ENCODE measurements around the gene ZNF608.

The ZNF608 gene

DNA sequence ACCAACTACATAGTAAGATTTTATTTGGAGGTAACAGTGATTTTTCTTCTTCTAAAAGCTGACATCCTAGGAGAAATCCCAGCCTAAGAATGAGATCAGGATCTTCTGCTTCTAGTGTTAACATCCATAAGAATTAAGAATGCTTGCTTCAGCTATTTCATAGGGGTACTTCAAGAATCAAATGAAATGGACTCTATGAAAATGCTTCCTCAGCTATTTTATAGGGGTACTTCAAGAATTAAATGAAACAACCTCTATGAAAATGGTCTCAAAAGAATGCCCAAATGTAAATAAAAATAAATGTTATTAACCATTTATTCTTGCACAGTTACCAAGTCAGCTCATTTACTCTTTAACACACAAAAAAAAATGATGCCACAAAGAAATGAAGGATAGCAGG, 31.5 kb downstream of the ZNF608 start:
- no peak for DNase-seq

DNA sequence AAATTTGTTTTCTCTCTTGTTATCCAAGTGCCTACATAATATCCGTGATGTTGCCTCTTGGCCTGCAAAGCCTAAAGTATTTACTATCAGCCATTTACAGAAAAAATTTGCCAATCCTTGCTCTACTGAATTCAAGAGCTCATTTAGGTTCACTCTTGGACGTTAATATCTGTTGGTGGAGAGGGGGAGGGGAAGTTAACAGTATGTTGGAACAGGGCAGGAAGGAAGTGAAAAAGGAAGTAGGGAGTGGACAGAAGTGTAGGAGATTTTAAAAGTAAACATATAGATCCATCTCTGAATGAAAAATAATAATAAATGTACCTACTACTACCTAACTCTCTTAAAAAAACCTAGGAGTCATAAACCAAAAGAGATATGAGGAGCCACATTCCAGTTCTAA, 32.8 kb downstream of the ZNF608 start:
- no peak for DNase-seq

DNA sequence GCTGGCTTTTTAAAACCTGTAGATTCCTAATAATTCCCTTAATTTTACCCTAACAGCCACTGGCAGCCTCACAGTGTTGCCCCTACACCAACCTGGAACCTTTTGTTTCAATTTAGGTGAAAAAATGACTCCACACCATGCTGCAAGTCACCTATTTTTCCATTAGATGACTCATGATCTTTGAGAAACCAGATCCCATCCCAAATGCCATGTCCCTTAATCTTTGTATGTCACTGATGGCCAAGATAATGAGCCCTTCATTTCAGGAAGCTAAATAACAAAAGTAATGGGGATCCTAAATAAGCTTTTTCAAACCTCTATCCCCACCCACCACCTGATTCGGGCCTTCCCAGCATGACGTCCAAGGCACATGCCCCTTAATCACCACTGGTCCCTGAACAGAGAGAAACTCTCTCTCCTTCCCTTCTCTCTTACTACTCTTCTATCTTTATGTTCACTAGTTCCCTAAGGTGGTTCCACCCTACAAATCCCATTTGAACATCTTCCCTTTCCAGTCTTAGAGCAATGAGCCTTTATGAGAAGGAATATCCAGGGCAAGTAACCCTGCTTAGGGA, 33.6 kb downstream of the ZNF608 start:
- no peak for DNase-seq

DNA sequence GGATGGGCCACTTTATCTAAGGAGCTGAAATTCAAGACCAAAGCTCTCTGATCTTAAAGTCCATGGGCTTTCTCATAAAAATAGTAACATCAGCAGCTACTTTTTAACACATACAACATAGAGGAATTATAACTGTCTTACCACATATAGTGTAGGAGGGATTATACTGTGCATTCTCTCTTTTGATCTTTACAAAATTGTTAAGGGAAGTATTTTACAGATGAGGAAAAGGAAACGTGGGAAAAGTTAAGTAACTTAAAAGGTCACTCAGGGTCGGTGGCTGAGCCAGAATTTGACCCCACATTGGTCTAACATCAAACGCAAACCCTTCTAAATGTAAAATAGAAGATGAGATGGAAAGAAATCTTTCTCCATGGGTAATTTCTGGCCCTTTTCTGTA, 38.4 kb downstream of the ZNF608 start:
- DNase-seq = no peak

DNA sequence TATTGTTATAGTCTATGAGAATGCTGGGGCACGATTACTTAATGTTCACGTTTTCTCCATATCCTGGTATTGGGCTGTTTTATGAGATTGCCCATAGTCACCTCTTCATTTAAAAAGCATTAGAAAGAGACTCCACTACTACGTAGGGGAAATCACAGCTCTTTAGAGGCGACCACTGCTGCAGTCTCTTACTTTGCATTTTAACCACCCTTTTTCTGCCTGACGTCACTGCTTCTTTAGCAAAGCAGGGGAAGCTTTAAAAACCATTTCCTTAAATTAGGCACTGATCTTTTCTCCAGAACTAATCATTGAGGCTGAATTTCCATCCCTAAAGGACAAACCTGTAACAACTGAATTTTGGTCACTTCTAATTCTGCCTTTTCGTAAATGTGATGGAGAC, 38.9 kb downstream of the ZNF608 start:
- DNase-seq = no peak

DNA sequence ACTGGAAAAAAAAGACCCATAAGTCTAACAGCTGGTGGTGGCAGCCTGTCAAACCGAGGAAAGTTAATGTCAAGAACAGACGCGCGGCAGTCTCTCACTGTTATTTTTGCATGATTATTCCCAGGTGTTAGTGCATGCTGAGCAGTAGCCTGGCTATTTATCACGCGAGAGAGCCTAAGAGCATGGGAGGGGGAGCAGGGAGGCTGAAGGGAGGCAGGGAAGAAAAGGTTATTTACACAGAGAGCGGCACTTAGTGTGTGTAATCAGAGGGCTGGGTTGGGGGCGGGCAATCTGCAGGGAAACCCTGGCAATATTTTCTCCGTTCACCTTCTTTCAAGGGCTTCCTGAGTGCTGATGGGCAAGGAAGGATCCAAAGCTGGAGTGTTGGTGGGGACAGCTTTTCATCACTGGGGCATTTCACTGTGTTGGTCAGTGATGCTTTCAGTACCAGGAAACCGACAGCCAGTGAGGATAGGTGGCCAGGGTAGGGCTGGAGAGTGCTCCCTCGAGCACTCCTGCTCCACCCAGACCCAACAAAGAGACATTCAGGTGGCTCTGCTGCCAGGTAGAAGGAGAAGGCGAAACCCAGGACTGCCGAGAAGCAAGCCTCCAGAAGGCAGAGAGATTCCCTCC, 39.6 kb downstream of the ZNF608 start:
- no peak for DNase-seq

DNA sequence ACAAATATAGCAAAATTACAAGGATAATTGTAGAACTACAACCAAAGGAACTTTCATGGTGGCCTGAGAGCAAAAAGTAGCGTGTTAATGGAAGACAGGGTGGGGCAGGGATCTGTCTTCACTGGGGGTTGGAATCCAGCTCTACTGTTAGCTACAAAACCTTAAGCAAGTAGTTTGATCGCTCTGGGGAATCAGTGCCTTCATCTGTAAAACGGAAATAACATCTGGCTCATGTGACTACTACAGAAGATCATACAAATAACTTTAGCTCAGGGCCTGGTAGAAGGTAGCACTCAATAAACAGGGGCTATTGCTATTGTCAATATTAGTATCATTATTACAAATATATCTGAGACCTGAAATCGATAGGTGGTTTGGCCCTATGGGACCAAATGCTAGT, 40.4 kb downstream of the ZNF608 start:
- DNase-seq = no peak

DNA sequence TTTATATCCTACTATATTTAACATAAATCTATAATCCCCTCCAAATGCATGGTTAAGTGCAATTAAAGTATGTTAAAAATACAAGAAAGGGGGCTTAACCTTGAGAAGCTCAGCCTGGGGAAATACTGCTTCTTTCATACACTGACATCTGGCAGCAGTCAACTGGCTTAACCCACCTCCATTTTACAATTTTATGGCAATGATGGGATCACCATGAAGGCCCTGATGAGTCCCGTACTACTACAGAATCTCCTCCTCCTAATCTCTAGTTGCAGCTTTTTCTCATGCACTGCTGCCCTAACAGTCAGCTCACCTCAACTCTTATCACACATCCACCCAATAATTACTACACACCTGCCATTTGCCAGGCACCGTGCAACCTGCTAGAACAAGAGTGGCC, 40.9 kb downstream of the ZNF608 start:
- no peak for DNase-seq

DNA sequence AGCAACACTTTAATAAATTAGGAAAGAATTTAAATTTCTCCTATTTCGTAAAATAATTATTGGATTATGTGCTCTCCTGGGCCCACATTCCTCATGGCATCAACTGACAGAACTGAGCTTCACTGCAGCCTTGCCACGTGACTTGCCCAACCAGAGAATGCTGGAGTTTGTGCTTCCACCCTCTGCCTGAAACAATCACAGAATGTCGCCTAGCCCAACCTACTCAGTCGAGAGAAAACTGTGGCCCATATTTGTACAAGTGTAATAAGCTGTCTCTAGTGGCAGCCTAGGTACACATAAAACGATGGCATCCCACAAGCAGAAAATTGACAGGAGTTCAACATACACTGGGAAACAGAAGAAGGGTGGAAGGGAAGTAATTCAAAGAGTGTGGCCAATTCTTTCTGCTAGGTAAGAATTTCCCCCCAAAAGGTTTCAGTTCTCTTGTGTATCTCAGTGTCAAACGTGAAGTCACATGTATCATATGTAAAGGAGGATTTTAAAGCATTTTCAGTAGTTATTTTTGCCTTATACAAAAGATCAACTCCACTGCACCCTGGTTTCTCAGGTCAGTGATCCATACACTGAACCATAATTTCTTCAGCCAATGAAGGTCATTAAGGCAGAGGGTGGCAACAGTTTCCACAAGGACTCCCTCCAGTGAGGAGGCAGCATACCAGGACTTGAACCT, 41.7 kb downstream of the ZNF608 start:
- DNase-seq = no peak

DNA sequence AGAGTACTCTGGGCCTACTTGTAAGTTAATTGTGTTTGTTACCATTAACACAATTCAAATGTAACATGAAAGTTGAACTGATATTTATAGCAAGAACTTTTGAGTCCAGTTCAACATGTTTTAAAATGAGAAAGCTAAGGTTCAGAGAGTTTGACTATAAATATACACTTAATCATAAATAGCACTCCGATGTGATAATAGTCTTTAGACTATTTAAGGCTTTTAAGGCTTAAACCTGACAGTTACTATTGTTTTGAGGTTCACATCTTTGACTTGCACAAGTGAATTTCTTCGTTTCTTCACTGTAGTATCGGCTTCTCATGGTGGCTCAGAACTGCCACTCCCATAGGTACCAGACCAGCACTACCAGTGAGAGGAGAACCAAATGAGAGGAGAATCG, 42.4 kb downstream of the ZNF608 start:
- no peak for DNase-seq

DNA sequence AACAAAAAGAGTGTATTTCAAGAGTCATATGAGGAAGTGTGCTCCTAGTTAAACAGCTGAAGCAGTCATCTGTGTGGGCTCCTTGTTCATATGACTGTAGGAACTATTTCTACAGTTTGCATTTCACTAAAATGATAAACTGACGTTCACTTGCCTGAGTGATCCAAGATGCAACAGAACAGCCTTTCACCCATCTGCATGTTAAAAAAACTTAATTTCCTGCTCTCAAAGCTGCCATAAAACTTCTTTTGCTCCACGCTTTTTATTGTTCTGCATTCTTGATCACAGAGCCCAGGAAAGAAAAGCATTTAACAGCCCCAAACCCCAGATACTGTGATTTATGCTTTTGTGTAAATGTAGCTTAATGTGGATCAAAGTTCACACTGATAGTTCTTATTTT, 43.9 kb downstream of the ZNF608 start:
- DNase-seq = no peak

DNA sequence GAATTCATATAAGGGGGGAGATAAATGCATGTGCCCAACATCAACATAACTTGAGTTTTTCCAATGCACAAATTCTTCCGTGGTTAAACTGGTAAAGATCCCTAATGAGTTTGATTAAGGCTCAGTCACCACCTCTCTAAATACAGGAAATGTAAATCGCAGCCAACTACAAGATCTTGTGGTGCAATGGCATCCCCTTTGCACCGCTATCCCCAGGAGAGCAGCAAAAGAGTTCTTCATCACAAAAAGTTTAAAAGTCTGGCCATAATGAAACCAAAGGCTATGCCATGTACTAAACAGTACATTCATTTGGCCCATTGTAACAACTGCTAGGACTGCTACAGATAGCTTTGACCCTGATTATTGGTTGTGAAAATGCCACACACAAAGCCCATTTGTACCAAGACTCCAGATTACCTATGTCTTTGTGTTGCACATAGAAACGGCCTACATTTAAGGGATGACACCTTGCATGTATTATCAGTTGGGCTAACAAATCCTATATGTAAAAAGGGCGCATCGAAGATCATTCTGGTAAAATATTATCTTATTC, 44.5 kb downstream of the ZNF608 start:
- DNase-seq = no peak

DNA sequence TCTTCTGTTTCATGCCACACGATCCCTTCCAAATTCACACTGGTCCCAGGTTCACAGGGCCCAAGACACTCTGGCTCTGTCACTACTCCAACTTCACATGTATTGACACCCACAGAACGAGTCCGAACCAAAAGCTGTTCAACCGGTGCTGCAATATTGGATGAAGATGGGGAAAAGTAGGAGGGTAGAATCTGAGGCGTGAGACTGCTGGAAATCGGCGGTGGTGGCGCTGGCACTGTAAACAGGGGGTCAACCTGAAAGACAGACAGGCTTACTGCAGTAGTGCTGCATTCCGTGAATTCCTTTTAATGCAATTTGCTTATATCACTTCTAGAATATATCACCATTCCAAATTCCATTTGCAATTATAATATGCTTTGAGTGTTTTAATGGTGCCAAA, 45.4 kb downstream of the ZNF608 start:
- DNase-seq = no peak

DNA sequence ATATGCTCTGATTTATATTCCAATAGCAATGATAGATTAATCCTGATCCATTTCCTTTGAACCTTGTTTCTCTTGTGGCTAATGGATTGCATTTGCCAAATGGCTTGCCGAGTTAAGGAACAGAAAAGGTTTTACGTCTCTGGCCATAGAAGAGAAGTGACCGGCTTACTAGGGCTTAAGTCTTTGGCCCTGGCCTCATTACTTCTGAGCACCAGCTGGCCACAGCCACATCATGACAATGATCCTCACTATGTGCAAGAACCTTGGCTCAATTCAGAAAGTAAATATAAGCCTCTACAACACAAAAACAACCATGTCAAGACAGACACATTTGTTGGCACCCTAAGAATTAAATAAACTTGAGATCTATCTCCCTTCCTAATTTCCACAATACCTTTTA, 46.1 kb downstream of the ZNF608 start:
- no peak for DNase-seq

DNA sequence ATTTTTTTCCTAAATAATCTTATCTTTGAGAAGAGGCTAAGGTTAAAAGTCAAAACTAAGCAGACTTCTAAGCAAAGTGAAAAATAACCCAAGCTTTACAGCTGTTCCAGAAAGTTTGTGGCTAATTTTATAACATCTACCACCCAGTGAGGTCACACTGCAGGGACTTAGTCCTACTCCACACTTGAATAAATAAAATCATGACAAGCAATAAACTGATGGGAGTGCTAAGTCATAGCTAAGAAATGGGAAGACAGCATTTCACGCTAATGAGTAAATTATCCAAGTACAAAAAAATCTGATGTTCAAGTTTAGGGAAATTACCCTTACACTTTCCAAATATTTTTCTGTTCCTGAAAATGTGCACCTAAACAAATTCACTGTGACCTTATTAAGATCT, 47.7 kb downstream of the ZNF608 start:
- DNase-seq = no peak

DNA sequence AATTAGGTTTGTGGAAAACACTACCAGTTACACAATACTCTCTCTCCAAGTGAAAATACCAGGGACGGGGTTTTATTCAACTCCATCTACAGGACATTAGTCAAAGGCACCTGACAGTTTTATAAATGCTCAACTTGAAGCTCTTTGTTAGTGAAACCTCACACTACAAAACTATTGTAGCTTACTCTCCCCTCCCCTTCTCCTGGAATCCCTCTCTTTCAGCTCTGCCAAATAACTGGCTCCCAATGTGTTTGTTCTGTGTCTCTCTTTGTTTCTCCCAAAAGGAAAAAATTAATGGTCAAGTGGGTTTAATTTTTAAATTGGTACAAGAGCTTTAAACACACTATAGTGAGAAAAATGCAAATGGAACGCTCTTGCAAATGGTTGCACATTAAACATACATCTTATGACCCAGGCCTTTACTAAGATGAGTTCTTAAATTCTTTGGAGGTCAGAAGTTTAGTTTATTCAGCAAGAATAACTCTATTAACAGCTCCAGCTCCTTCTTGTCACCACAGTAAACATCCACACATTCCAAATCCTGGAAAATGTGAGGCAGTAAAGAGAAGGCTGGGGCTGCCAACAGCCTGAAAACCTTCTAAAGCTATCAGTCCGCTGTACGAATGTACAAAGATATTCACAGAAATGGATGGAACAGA, 48.4 kb downstream of the ZNF608 start:
- no peak for DNase-seq

DNA sequence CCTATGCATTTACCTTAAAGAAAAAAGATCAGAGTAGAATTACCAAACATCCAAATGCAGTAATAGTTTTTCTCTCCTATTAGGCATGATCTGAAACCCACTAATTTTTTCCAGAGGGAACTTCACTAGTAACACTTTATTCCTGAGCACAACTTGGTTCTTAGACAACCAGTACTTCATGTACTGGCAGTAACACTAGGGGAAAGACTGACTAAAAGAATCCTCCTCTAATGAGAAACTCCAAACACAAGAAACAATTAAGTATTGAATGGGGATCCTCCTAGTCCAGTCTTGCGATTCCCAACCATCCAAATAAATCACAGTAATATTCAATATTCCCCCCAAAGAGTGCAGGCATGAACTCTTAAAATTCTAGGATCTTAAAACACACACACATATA, 48.9 kb downstream of the ZNF608 start:
- no peak for DNase-seq

DNA sequence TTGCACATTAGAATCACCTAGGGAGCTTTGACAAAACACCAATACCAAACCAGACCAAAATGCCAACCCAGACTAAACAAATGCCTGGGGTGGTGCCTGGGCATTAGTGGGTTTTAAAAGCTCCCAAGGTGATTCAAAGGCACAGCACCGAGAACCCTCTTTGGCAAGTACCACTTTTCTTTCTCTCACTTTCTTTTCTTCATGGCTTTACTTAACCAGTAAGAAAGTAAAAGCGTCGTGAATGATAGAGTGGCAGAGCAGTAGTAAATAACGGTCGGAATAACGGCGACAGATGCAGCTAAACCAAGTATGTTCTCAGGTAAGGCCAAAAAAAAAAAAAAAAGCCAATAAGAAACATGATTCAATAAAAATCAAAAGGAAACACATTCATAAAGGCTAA, 49.5 kb downstream of the ZNF608 start:
- DNase-seq = no peak

Data from activated CD8-positive, alpha-beta memory T cell treated with anti-CD3 and anti-CD28 coated beads, Interleukin-2, amount 50 U/mL, for 48 hours (primary cell).